MM.1S (cell line): ENCODE results near the gene CDK5RAP1.

Experiments used
- EZH2phosphoT487 ChIP-seq: fragments of 300-600 bp; sonication (generic); IDR thresholded peaks from 2 replicates; pipeline ENCODE4 v1.6.1; 2018; ENCODE audit warnings: antibody characterized with exemption, low read length
- TF ChIP-seq, protein P1 (sequence below): fragments of 300-600 bp; sonication (generic); IDR thresholded peaks from 2 replicates; pipeline ENCODE4 v1.5.1; 2016; ENCODE audit warnings: antibody characterized with exemption, low read length, mixed read lengths

DNA sequence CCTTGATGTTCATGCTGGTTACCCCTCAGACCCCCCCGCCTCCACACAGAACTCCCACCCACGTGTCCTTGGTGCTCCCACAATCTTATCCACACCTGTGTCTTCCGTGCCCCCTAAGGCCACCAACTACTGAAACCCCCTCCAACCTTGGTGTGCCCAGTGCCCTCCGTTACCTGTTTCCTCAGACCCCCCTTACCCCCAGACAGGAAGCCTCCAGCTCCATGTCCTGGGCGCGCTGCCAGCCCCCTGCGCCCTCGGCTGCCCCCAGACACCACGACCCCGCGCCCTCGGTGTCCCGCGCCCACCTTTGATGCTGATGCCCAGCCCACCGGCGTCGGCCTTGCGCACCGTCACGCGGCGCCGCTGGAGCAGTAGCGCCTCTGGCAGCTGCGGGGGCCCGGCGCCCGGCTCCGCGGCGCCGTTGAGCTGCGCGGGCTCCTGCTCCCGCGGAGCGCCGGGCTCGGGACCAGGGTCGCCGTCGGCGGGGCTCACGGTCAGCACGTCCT, 41.7 kb upstream of the CDK5RAP1 start:
- TF ChIP-seq, protein P1, sequence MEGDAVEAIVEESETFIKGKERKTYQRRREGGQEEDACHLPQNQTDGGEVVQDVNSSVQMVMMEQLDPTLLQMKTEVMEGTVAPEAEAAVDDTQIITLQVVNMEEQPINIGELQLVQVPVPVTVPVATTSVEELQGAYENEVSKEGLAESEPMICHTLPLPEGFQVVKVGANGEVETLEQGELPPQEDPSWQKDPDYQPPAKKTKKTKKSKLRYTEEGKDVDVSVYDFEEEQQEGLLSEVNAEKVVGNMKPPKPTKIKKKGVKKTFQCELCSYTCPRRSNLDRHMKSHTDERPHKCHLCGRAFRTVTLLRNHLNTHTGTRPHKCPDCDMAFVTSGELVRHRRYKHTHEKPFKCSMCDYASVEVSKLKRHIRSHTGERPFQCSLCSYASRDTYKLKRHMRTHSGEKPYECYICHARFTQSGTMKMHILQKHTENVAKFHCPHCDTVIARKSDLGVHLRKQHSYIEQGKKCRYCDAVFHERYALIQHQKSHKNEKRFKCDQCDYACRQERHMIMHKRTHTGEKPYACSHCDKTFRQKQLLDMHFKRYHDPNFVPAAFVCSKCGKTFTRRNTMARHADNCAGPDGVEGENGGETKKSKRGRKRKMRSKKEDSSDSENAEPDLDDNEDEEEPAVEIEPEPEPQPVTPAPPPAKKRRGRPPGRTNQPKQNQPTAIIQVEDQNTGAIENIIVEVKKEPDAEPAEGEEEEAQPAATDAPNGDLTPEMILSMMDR = no peak
- no peak for TF ChIP-seq EZH2phosphoT487
